Stimulated activated CD8-positive, alpha-beta memory T cell treated with anti-CD3 and anti-CD28 coated beads, Interleukin-7, amount 100 ng/mL, for 24 hours (primary cell): Measurements from ENCODE around the gene BOLA3.
"Not testable (repeated sequence)": the region's sequence is repeated elsewhere in the genome, so short reads cannot be mapped to it uniquely, and the experiment has no call there.

Experiments
- DNase-seq: peaks from one replicate; pipeline ENCODE4 v3.0.0-alpha.2; 2020; ENCODE audit warnings: low read depth

Gene BOLA3

DNA sequence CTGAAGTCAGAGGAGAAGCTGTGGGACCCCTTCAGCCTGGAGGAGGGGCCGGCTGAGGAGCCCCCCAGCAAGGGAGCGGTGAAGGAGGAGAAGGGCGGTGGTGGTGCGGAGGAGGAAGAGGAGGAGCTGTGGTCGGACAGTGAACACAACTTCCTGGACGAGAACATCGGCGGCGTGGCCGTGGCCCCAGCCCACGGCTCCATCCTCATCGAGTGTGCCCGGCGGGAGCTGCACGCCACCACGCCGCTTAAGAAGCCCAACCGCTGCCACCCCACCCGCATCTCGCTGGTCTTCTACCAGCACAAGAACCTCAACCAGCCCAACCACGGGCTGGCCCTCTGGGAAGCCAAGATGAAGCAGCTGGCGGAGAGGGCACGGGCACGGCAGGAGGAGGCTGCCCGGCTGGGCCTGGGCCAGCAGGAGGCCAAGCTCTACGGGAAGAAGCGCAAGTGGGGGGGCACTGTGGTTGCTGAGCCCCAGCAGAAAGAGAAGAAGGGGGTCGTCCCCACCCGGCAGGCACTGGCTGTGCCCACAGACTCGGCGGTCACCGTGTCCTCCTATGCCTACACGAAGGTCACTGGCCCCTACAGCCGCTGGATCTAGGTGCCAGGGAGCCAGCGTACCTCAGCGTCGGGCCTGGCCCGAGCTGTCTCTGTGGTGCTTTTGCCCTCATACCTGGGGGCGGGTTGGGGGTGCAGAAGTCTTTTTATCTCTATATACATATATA lies 46.0 kb downstream of the BOLA3 start:
- no peak for DNase-seq

DNA sequence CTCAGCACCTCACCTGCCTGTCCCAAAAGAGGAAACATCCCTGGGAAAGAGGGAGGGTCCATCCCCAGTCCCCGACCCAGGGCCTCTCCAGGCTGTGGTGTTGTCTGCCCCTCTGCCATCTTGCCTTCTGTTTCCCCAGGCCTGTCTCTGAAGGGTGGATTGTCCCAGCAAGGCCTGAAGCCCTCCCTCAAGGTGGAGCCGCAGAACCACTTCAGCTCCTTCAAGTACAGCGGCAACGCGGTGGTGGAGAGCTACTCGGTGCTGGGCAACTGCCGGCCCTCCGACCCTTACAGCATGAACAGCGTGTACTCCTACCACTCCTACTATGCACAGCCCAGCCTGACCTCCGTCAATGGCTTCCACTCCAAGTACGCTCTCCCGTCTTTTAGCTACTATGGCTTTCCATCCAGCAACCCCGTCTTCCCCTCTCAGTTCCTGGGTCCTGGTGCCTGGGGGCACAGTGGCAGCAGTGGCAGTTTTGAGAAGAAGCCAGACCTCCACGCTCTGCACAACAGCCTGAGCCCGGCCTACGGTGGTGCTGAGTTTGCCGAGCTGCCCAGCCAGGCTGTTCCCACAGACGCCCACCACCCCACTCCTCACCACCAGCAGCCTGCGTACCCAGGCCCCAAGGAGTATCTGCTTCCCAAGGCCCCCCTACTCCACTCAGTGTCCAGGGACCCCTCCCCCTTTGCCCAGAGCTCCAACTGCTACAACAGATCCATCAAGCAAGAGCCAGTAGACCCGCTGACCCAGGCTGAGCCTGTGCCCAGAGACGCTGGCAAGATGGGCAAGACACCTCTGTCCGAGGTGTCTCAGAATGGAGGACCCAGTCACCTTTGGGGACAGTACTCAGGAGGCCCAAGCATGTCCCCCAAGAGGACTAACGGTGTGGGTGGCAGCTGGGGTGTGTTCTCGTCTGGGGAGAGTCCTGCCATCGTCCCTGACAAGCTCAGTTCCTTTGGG lies 47.2 kb downstream of the BOLA3 start:
- no peak for DNase-seq

DNA sequence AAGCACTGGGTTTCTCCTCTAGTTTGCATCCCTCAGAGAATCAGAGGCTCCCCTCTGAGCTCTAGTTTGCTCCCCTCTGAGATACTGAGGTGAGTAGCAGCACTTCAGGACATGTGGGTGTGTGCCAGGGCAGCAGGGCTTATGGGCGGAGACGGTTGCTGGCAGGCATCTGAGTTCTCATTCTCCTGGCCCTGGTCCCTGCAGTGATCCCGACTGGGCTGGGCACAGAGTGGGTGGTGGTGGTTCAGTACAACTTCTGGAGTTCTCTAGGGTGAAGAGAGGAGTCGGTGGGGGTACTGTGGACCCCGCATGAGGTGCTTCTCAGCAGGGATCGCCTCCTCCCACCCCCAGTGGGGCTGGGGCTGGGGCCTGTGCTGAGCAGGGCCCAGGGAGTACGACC lies 47.9 kb downstream of the BOLA3 start:
- no peak for DNase-seq

DNA sequence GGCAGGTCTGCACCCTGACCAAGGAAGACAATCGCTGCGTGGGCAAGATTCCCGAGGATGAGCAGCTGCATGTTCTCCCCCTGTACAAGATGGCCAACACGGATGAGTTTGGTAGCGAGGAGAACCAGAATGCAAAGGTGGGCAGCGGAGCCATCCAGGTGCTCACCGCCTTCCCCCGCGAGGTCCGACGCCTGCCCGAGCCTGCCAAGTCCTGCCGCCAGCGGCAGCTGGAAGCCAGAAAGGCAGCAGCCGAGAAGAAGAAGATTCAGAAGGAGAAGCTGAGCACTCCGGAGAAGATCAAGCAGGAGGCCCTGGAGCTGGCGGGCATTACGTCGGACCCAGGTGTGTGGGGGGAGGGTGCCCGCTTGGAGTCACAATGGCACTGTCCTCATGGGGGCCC lies 48.4 kb downstream of the BOLA3 start:
- DNase-seq, result no peak

DNA sequence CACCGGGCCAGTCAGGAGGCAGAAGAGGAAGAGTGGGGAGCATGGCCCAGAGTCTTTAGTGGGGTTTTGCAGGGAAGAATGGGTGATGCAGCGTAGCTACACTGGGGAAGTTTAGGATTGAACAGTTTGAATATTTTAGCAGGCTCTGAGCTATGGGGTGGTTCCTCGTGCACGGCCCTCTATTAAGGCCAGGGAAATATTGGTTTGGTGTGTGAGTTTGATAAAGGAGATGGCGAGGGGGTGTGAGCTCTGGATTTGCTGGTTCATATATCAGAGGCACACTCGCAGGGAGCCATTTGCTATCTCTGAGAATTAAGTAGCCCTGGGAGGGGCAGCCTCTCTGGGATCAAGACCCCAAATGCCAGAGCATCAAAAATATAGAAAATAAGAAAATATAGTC lies 50.1 kb downstream of the BOLA3 start:
- no peak for DNase-seq

DNA sequence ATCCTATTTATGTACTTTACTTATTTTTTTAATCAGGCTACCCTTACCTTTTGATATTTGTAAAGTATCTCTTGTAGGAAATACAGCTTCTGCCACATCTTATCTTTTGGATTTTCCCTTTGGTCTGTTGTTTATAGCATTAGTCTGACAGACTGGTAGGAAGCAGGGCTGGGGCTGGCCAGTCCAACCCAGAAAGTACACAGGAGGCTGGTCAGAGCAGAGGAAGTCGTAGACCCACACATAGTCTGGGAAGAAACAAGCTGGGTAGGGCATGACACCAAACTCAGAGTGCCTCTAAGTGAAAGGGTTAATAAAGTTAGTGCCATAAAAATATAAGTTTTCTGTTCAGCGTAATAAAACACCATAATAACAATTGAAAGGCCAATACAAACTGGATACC lies 51.7 kb downstream of the BOLA3 start:
- DNase-seq, result no peak

DNA sequence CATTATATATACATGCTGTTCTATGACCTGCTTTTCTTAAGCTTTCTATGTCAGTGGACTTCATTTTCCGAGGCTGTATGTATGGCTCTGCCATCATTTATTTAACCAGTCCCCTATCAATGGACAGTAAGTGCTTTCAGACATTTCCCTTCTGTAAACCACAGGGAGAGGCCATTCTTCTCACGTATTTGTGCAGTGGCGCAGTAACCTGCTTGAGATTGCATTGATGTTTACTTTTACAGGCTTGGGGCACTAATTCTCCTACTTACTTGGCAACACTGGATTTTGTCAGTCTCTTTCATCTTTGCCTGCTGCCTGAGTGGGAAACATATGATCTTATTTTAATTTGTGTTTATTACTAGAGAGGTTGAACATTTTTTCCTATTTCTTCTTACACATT lies 52.1 kb downstream of the BOLA3 start:
- DNase-seq, result no peak

DNA sequence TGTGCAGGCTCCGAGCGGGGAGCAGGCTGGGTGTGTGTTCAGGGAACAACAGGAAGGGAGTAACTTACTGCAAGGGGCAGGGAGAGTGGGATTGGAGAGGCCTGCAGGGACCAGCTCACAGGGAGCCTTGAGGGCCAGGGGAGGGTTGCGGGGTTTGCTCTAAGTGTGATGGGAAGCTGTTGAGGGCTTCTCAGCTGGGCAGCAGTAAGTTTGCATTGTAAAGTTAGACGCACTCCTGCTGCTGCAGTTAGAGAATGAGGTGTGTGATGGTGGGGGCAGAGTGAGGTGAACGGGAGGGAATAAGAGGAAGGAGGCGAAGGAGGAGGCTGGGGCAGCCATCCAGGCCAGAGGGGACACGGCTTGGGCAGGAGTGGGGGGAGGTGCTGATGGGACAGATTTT lies 53.4 kb downstream of the BOLA3 start:
- no peak for DNase-seq

DNA sequence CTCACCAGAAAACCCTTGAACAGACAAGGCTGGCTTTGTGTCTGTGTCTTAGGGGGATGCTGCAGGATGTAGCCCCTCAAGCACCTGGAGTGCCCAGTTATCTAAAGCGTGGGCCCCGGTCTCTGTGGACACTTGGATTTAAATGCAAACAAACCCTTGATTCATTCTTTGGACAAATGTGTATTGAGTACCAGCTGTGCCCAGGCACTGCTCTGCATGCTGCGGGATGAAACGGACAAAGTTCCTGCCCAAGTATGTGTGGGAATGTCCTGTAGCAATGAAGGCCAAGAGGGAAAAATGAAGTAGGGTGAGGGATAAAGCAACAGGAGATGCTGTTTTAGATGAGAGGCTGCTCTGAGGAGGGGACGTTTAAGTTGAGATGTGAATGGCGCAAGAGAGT lies 53.9 kb downstream of the BOLA3 start:
- no peak for DNase-seq

DNA sequence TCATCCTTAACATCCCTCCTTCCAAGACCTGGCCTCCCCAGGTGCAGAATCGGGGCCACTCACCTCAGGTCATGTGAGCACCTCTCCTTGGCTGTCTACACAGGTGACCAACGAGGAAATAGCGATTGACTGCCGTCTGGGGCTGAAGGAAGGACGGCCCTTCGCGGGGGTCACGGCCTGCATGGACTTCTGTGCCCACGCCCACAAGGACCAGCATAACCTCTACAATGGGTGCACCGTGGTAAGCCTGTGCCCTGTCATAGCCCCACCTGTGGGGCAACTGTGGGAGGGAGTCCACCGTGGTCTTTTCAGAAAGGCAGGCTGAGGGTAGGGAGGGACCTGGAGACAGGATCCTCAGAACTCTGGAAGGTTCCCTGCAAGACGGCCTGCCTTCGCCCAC lies 54.3 kb downstream of the BOLA3 start:
- no peak for DNase-seq

DNA sequence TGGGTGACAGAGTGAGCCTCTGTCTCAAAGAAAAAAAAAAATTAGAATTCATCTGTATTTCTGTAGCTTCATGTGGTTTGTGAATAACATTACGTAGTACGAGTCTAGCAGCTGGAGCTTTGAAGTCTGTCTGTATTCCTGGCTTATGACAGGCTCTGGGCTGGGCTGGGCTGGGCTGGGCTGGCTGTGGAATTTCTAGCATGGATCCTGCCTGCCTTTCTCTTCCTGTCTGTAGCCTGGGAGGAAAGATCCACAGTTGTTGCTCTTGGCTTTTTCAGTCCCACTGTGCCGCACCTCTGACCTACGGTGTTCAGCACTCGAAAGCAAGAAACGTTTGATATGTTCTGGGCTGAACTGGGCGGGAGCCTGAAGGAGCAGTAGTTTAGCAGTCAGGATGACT lies 55.4 kb downstream of the BOLA3 start:
- no peak for DNase-seq

DNA sequence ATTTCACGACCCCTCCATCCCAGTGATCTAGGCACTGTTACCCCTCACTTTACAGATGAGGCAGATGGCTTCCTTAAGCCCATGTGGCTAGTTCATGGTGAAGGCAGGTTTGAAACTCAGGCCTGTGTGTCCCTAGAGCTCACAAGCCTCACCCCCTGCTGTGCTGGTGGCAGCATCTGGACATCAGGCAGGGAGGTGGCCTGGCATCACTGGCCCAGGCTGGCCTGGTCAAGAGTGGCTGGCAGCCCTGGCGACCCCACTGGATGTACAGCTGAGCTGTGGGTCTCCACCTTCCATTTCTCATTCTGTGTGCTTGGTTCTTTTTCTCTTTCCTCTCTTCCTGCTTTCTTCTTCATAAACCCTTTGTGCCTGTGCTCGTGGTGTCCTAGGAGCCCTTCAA lies 56.3 kb downstream of the BOLA3 start:
- no peak for DNase-seq

DNA sequence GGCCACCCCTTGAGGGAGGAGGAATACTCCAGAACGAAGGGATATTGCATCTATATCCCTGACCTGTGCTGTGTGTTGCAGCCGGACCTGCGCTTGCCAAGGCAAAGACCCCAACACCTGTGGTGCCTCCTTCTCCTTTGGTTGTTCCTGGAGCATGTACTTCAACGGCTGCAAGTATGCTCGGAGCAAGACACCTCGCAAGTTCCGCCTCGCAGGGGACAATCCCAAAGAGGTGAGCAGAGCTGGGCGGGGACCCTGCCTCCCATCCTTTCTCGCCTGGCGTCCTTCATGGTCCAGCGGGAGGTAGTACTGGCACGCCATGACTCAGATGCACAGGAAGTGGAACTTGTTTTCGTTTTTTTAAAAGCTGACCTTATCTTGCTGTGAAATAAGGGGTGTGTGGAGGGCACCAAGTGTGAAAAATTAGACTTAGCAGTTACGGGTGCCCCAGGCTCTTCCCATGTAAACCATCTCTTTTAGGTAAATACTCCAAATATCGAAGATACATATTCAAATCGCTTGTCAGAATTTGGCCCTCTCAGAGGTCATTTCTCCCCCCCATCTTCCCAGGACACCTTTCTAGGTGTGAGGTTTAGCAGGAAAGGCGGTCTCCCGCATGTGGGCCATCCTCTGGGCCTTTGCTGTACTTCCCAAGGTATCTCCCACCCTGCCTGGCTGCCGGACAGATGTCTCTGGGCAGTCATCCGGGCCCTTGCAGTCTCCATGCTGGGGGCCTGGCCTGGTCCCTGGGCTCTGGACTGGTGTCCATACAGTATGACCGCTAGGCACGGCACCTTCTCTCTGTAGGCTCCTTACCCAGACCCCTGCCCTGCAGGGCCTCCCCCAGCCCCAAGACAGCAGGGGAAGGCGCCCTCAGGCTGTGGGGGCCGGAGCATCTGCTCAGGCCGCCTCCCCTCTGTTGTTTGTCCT lies 57.6 kb downstream of the BOLA3 start:
- no peak for DNase-seq

DNA sequence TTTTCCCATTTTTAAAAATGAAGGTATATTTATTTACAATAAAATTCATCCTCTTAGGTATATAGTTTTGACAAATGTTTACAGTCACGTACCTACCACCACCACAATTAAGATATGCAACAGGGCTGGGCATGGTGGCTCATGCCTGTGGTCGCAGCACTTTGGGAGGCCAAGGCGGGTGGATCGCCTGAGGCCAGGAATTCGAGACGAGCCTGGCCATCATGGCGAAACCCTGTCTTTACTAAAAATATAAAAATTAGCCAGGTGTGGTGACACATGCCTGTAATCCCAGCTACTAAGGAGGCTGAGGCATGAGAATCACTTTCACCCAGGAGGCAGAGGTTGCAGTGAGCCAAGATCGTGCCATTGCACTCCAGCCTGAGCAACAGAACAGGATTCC lies 59.0 kb downstream of the BOLA3 start:
- not testable (repeated sequence) for DNase-seq

DNA sequence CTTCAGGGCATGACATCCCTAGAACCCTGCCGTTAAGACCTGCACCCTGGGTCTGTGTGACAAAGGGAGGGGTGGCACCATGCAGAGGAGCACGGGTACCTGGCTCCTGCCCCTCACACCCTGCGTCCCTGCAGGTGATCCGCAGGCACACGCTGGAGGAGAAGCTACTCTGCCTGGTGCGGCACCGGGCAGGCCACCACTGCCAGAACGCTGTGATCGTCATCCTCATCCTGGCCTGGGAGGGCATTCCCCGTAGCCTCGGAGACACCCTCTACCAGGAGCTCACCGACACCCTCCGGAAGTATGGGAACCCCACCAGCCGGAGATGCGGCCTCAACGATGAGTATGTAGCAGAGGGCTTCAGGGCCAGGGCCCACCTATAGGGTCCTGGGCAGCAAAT lies 60.0 kb downstream of the BOLA3 start:
- no peak for DNase-seq

DNA sequence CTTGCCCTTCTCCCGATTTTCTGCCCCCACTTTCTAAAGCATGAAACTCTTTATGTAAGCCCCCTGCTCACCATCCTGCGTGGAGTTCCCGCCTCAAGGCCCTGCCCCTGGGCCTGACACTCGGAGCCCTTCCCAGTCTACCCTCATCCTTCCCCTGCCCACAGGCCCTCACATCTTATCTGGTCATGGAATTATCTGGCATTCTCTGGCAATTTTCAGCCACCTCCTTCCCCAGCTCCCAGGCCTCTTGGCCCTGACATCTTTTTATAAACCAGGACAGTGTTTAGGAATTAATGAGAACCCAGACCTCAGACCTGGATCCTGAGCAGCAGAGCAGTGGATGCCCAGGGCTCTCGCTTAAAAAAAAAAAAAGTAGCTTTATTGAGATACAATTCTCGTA lies 61.7 kb downstream of the BOLA3 start:
- no peak for DNase-seq
